IPS-18c (cell line): ENCODE data around the gene GRIN2A.

ENCODE experiments used
- H3K4me3 ChIP-seq: 2 replicates; pipeline ENCODE4 v1.7.0; 2013; ENCODE audit warnings: low read depth, mild to moderate bottlenecking, low read length, moderate library complexity; ENCODE audit not compliant: insufficient read depth
- H3K9me3 ChIP-seq: one replicate; pipeline ENCODE4 v1.6.1; 2013; ENCODE audit warnings: mild to moderate bottlenecking, low read length, moderate library complexity; ENCODE audit not compliant: control insufficient read depth, insufficient read depth

The GRIN2A gene

DNA sequence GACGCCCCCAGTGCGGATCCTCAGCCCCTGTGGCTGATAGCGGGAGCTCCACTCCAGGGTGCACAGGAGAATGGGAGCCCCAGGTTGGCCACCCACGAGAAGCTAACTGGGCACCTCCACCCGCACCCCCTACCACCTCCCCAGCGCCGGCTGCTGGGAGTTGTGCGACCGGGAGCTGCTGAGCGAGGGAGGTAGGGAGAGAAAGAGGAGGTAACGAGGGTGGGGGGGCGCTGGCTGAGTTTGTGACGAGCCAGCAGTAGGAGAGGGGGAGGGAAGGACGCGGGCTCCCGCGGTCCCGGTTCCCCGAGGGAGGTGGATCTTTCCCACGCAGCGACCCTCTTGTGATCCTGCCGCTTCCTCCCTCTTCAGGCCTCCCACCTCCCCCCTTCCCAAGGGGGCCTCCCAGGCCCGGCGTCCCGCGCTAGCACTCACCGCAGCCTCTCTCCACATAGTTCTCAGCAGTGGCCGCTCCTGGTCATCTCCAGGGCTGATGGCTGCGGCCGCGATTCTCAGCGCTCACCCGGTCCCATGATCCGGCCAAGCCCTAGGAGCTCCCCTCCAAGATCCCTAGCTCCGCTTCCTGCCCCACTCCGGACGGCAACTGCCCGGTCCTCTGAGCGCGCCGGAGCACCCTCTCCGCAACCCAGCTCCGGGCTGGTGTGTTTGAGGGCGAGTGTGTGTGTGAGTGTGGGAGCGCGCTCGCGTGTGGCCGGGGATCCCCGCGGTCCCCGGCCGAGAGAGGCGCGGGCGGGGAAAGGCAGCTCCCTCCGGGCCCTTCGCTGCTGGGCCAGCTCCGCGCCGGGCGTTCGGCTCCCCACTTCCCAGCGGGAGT is at the start of gene GRIN2A:
GRIN2A (minus strand) TSS at position 207 of the 832 bp plus-strand sequence. CDS start 2,017 bp downstream, outside the sequence.
- Histone ChIP-seq H3K9me3 (no peaks in the 10 kb centered on the region), H3K4me3 (peak within 1 kb of the TSS; percentile 74)

DNA sequence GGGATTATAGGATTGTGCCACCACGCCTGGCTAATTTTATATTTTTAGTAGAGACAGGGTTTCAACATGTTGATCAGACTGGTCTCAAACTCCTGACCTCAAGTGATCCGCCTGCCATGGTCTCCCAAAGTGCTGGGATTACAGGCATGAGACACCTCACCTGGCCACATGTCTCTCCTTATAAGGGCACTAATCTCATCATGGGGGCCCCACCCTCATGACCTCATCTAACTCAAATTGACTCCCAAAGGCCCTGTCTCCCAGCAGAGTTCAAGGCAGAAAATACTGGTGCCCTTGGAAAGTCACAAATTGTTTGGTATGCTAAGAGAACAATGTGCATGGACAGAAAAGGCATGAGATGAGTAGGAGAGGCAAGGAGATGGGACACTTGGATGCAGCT is 49.3 kb upstream of the GRIN2A start:
- Histone ChIP-seq H3K9me3 (peaks cover 5% of the 10 kb centered on the region), H3K4me3 (no peak overlapping the region)

DNA sequence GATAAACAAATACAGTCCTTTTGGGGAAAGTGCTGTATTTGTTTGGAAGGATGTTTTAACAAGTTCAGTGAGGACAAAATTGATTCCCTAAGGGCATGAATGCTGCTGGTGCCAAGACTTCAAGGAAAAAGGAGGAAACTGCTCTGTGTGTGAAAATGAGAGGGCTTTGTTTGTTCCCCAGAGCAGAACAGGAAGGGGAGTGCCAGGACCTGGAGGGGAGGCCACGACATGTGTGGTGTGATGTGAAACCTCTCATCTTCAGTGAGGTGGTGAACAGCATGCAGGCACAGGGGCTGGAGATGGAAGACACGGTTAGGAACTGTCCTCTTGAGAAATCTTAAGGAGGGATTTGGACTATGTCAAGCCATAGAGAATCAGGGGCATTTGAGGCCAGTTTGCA is 46.6 kb upstream of the GRIN2A start:
- peaks cover 5% of the 10 kb centered on the region for H3K9me3 ChIP-seq
- no peak overlapping the region for H3K4me3 ChIP-seq

DNA sequence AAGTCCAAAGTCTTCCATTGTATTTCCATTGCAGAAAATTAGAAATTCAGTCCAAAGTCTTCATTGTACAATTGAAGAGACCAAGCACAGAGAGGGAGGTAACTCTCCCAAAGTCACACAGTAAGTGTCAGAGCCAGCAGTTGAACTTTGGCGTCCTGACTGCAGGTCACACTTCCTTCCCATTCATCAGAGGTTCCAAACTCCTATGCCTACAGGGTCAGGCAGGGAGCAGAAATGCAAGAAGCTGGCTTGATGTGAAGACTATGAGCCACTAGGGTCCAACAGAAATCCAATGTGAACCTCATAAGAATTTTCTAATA is 44.7 kb upstream of the GRIN2A start:
- Histone ChIP-seq H3K4me3 (no peak overlapping the region), H3K9me3 (no peaks in the 10 kb centered on the region)

DNA sequence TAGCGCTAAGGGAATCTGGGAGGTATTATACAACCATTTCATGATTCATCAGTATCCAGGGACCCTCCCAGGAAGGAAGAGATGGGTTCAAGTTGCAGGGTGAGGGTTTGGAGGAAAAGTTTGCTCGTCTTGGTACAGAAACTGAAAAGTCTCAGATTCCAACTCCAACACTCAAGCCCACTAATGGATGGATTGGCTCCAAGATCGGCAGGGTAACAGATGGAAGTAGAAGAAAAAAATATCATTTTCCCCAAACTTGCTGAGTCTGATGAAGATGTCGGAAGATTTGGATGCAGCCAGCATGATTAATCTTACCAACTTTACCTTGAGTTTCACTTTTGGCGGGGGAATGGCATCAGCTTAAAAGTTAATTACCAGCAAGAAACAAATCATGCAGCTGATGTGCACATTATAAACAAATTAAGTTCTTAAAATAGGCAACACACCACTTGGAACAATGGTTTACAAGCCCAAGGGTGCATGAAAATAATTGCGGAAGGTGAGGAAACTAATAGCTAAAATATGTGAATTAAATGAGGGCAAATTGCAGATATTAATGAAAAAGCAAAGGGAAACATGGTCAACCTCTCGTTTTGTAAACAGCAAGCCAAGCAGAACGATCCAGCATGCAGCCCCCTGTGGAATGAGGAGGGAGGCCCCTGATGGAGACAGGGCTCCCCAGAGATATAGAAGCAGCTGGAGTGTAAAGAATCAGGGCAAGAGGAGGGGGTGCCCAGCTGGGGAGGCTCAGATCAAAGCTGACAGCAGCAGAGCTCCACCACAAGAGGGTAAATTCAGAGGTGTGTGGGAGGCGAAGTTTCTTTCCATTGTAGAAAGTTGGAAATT is 44.1 kb upstream of the GRIN2A start:
- H3K9me3 ChIP-seq, result no peaks in the 10 kb centered on the region
- no peak overlapping the region for H3K4me3 ChIP-seq

DNA sequence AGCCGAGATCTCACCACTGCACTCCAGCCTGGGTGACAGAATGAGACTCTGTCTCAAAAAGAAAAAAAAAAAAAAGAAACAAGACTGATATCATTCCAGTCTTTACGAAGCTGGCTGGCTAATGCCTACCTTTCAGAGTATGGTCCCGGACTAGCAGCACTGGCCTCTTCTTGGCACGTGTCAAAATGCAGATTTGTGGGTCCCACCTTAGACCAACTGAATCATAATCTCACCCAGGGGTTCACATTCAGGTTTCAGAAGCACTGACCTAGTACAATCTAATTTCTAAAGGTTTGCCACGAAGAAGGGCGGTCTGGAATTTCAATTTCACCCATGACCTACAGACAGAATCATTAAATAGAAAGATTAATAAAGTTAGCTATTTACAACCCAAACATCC is 43.4 kb upstream of the GRIN2A start:
- H3K4me3 ChIP-seq, result no peak overlapping the region
- H3K9me3 ChIP-seq, result no peaks in the 10 kb centered on the region

DNA sequence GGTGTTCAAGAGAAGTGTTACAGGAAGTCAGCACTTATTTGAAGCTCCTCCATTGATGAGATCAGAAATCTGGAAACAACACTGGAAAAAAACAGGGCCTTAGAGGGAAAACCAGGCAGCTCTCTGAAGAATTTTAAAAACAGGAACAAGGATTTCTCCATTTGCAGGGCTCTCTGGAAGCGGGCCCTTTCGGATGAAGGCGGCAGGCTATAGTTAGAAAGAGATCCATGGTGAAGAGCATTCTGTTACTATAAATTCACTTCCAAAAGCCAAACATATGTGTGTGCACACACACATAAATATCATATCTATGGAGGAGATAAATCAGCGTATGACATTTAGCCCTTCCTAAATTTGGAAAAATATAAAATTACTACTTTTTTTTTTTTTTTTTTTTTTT is 42.6 kb upstream of the GRIN2A start:
- H3K9me3 ChIP-seq, result no peaks in the 10 kb centered on the region
- H3K4me3 ChIP-seq, result no peak overlapping the region

DNA sequence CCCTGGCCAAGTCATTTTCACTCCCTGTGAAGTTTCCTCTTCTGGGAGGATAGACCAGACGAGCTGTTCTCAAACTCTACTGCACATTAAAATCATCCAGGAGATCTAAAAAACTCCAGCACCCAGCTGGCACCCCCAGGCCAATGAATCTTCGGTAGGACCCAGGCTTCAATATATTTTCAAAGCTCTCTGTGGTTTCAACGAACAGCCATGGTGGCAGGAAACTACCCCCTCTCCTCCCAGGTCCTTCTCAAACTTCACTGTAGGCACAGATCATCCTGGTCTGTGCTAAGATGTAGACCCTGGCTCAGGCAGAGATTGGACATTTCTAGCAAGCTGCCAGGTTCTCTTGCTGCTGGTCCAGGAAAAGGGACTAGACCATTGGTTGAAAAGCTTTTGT is 38.7 kb upstream of the GRIN2A start:
- no peak overlapping the region for H3K4me3 ChIP-seq
- no peaks in the 10 kb centered on the region for H3K9me3 ChIP-seq

DNA sequence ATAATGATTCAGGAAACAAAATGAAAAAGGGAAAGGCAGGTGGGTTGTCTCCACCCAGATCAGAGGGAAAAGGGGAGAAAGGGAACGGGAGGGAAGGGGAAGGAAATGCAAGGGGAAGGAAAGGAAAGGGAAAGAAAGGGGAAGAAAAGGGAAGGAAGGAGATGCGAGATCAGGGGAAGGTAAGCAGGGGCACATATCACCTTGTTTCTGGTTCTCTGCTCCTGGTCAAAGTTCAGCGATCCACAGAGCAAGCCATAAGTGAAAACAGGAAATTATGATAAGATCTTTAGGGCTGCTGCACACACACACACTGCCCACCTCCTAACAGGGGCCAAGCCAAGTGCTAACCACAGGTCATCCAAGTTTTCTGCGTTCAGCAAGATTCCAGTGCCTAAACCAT is 37.5 kb upstream of the GRIN2A start:
- H3K4me3 ChIP-seq, result no peak overlapping the region
- no peaks in the 10 kb centered on the region for H3K9me3 ChIP-seq

DNA sequence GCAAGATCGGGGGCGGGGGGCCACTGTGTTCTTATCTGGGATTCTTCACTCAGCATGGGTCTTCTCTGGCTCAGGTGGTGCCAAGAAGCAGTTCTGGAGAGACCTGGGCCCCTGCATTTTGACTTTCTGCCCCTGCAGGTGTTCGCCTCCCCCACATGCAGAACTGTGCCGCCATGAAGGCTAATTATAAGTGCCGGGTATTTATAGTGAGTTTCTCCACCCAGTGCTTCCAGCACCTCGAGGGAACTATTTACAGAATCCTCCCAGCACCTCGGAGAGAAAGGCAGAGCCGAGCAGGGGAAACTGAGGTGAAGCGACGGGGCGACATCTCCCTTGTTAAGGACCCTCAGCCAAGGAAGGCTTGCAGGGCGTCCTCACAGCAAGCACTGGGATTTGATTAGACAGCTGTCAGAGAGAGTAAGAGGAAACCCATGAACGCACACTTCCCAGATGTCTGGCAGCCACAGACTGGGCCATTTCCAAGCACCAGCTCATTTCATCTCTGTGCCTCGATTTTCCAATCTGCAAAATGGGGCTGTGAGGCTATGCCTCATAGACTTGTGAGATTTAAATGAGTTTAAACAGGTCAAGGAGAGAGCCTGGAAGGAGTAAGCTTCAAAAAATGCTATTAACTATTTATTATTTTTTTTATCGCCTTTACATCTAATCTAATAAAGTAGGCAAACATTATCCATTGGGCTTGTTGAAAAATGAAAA is 36.4 kb upstream of the GRIN2A start:
- Histone ChIP-seq H3K9me3 (no peaks in the 10 kb centered on the region), H3K4me3 (no peak overlapping the region)

DNA sequence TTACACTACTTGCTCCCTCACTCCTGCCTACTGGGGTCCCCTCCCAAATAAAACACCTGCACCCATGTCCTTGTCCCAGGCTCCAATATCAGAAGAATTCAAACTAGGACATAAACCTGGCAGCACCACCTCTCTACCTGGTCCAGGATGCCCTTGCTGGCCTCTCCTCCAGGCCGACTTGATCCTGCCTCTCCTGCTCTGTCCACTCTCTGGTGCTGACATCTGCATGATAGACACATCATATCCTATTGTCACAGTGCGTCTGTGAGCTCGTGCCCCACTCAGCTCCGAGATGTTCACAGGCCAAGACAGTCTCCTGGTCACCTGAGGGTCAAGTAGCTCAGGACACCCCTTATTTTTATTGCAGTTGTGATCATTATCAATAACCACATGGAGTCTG is 31.5 kb upstream of the GRIN2A start:
- H3K4me3 ChIP-seq, result no peak overlapping the region
- H3K9me3 ChIP-seq, result no peaks in the 10 kb centered on the region

DNA sequence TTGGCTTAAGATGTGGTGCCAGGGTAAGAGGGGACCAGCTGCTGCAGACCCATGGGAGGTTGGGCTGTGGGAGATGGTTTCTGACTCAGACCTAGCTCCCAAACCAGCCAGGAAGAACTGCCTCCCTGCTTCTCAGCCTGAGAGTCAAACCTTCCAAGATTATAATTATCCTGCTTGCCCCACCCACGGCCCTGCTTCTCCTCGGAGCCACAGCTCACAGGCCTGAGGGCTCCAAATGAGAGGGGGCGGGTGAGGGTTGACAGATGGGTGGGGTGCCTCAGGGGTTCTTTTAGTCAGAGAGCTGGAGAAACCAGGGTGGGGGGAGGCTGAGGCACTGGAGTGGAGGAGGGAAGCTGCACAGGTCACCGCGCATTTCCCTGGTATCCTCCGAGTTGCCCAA is 28.7 kb upstream of the GRIN2A start:
- Histone ChIP-seq H3K9me3 (no peaks in the 10 kb centered on the region), H3K4me3 (no peak overlapping the region)

DNA sequence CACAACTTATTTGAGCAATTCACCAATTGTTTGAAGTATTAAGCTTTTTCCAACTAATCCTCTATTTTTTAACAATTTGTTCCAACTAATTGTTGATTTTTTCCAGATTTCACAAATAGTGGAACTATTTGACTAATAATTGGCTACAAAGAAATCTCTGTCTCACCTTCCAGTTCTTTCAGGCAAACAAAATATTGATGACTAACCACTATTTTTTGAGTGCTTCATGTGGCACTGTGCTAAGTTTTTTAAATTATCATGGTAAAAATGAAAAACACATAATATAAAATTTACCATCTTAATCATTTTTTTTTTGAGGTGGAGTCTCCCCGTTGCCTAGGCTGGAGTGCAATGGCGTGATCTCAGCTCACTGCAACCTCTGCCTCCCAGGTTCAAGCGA is 24.6 kb upstream of the GRIN2A start:
- Histone ChIP-seq H3K4me3 (no peak overlapping the region), H3K9me3 (no peaks in the 10 kb centered on the region)

DNA sequence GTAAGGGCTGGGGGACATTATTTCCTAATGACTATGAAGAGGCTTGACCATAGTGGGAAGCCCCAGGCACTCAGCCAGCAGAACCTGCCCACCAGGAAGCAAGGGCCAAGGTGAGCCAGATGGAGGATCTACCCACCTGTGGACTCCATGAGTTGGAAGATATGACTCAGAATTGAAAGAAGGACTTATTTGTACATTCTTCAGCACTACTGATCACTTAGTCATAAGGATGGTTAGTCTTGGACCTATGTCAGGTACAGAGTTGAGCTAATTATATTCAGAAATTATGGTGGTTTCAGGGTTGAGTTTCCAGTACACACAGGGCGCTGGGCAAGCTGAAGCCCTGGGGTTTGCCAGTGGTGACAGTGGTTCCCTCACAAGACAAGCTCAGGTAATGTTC is 24.0 kb upstream of the GRIN2A start:
- H3K9me3 ChIP-seq, result no peaks in the 10 kb centered on the region
- H3K4me3 ChIP-seq, result no peak overlapping the region

DNA sequence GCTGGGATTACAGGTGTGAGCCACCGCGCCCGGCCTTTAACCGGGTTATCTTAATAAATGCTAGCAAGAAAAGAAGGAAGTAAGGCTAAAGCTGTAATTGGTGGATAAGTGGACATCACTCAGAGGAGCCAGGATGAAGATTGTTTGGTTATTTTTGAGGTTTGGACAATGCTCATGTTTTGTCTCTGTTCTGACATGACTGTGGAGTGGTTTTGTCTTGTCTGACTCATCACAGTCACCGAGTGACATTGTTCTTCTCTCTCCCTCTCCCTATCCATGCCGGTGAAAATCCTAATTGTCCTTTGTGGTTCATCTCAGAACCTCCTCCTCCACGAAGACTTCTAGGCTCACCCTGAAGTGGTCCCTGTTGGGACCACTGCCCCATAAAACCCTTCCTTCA is 23.5 kb upstream of the GRIN2A start:
- no peaks in the 10 kb centered on the region for H3K9me3 ChIP-seq
- no peak overlapping the region for H3K4me3 ChIP-seq

DNA sequence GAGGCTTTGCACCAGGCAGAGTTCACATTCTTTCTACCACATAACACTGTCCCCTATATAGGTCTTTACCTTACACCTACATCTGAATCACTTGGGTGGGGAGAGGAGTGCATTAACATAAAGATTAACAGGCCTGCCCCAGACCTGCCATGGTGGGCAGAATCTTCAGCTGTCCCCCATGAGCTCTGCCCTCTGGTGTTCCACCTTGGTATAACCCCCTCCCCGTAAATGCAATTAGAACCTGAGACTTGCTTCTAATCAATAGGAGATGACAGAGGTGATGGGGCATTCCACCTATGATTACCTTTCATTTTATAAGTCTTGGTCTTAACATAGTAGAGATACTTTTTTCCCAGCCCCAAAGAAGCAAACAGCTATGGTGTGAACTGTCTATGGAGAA is 20.4 kb upstream of the GRIN2A start:
- no peak overlapping the region for H3K4me3 ChIP-seq
- no peaks in the 10 kb centered on the region for H3K9me3 ChIP-seq

DNA sequence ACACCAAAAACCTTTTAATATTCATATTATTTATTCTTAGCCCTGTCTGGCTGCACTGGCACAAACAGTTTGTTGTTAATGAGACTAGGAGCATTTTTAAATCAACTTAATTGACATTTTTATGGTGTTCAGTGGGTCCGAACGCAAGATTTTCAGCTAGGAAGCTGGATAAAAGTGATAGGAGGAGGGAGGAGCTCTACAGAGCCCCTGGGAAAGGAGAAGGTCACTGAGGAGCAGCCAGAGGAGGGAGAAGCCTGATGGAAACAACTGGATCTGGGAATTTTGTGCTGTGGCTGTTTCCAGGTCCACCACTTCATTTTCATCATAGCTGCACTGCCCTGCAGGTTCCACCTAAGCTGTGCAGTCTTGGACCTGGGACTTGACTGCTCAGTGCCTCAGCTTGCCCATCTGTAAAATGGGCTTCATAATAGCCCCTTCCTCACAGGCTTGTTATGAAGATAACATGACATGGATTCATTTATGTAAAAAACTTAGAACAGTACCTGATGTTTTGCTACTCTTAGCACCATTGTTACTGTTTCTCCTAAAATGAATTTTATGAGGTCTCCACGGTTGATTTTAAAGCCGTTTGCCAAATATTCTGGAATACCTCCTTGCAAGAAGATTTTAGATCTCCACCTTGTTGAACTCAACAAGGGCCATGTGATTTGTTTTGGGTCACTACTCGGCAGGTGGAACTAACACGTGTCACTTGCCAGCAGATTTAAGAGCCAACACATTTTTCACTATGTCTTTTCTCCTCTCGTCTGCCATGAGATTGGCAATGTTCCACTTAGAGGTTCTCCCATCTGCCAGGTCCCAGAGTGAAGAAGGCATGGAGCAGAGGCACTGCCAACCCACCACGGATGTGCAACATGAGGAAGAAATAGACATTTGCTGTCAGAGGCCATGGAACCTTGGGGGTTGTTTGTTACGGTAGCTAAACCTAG is 18.7 kb upstream of the GRIN2A start:
- H3K9me3 ChIP-seq, result no peaks in the 10 kb centered on the region
- no peak overlapping the region for H3K4me3 ChIP-seq
